Activated naive CD8-positive, alpha-beta T cell treated with anti-CD3 and anti-CD28 coated beads, Interleukin-2, amount 50 U/mL, for 24 hours (primary cell): ENCODE results near the gene TMEM190.
"Not testable (repeated sequence)": the region's sequence is repeated elsewhere in the genome, so short reads cannot be mapped to it uniquely, and the experiment has no call there.

Source experiments
- ATAC-seq: fragments of 150-1000 bp; cut with Tn5 transposase; one replicate; pipeline ENCODE4 v1.10.0; 2021
- DNase-seq: peaks from one replicate; pipeline ENCODE4 v3.0.0; 2021
- H3K27ac Mint-ChIP-seq: one replicate; pipeline ENCODE4 v1.8.0; 2021; ENCODE audit warnings: mild to moderate bottlenecking, mixed read lengths
- H3K27me3 Mint-ChIP-seq: one replicate; pipeline ENCODE4 v1.8.0; 2021; ENCODE audit warnings: mixed read lengths
- H3K36me3 Mint-ChIP-seq: one replicate; pipeline ENCODE4 v1.8.0; 2021; ENCODE audit warnings: low read depth, mixed read lengths
- H3K4me1 Mint-ChIP-seq: one replicate; pipeline ENCODE4 v1.8.0; 2021; ENCODE audit warnings: mixed read lengths
- H3K4me3 Mint-ChIP-seq: one replicate; pipeline ENCODE4 v1.8.0; 2021; ENCODE audit warnings: mild to moderate bottlenecking, moderate library complexity, mixed read lengths
- H3K9me3 Mint-ChIP-seq: one replicate; pipeline ENCODE4 v1.8.0; 2021; ENCODE audit warnings: mixed read lengths

Gene TMEM190

DNA sequence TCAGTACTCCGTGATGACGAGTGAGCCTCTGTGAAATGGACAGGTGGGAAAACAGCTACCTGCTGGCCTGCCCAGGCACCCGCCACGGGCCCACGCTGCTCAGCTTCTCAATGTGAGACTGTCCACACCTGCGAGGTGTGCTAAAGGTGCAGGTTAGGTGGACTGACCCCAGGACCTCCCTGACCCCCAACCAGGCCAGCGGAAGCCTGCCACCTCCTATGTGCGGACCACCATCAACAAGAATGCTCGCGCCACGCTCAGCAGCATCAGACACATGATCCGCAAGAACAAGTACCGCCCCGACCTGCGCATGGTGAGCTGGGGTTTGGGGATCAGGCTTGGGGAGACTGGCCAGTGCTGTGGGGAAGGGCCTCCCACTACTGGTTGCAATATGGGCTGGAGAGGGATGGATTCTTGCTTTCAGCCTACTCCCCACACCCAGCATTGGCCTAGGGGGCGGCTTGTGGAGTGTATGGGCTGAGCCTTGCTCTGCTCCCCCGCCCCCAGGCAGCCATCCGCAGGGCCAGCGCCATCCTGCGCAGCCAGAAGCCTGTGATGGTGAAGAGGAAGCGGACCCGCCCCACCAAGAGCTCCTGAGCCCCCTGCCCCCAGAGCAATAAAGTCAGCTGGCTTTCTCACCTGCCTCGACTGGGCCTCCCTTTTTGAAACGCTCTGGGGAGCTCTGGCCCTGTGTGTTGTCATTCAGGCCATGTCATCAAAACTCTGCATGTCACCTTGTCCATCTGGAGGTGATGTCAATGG is 11.3 kb downstream of the TMEM190 start:
- DNase-seq: no peak
- Mint-ChIP-seq H3K27ac (peak overlapping the region; percentile 99), H3K27me3 (peaks cover 2% of the 10 kb centered on the region), H3K36me3 (peaks cover 48% of the 10 kb centered on the region), H3K4me1 (peaks cover 49% of the 10 kb centered on the region), H3K4me3 (peak overlapping the region; percentile 97), H3K9me3 (no peaks in the 10 kb centered on the region)
- ATAC-seq: no peak

DNA sequence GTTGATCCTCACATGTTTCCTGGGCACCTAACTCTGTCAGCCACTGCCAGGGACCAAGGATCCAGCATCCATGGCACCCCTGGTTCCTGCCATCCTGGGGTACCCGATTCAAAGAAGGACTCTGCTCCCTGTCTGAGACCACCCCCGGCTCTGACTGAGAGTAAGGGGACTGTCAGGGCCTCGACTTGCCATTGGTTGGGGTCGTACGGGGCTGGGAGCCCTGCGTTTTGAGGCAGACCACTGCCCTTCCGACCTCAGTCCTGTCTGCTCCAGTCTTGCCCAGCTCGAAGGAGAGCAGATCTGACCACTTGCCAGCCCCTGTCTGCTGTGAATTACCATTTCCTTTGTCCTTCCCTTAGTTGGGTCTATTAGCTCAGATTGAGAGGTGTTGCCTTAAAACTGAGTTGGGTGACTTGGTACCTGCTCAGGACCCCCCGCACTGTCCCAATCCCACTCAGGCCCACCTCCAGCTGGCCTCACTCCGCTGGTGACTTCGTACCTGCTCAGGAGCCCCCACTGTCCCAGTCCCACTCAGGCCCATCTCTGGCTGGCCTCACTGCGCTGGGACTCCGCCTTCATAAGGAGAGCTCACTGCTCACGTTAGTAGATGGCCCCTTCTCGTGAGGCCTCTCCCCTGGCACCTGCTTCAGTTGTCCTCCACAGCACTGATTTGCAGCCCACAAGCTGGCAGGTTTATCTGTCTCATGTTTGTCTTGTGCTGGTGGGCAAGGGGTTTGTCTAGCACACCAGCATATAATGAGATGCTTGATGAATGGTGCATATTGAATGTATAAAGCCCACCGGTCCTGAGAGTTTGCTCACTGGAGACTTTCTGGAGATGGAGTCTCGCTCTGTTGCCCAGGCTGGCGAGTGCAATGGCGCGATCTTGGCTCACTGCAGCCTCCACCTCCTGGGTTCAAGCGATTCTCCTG is 13.0 kb downstream of the TMEM190 start:
- no peak for DNase-seq
- no peak for ATAC-seq
- H3K4me1 Mint-ChIP-seq: peaks cover 42% of the 10 kb centered on the region
- peaks cover 2% of the 10 kb centered on the region for H3K27me3 Mint-ChIP-seq
- peak overlapping the region; percentile 51 for H3K4me3 Mint-ChIP-seq
- no peaks in the 10 kb centered on the region for H3K9me3 Mint-ChIP-seq
- peak overlapping the region; percentile 99 for H3K27ac Mint-ChIP-seq
- H3K36me3 Mint-ChIP-seq: peaks cover 48% of the 10 kb centered on the region

DNA sequence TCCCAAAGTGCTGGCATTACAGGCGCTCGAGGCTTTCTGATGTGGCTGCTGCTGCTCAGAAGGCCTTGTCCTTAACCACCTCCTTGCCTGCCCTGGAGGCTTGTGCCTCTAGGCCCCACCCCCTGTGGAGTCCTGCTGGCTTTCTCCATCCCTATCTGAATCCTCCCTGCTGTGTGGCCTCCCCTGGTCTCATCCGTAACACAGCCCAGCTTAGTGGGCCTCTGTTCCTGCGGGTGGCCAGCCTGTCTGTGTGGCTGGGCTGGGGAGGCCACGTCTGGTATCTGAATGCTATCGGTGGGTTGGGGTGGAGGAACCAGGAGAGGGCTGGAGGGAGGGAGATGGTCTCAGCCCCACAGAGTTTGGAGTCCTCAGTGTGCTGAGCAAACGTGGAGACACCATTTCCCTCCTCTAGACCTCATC is 13.8 kb downstream of the TMEM190 start:
- peaks cover 48% of the 10 kb centered on the region for H3K36me3 Mint-ChIP-seq
- H3K27me3 Mint-ChIP-seq: peaks cover 2% of the 10 kb centered on the region
- H3K9me3 Mint-ChIP-seq: no peaks in the 10 kb centered on the region
- DNase-seq: no peak
- H3K4me3 Mint-ChIP-seq: peak overlapping the region; percentile 37
- peaks cover 39% of the 10 kb centered on the region for H3K4me1 Mint-ChIP-seq
- peak overlapping the region; percentile 52 for H3K27ac Mint-ChIP-seq
- no peak for ATAC-seq

DNA sequence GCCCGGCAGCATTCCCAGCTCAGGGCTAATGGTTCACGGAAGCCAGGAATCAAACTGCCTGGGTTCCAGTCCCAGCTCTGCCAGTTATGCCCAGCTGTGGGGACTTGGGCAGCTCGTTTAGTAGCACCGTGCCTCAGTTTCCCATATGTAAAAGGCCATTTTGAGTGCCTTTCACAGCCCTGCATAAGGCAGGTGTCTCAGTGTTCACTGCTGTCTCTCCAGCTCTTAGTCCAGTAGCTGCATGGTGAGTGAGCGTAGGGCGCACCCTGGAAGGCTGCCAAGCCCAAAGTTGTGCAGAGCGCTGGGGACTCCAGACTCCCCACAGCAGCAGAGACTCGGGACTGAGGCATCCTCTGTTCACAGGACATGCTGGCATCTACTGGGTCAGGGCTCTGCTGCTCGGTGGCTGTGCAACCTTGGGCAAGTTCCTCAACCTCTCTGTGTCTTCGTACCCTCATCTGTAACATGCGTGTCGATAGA is 14.6 kb downstream of the TMEM190 start:
- Mint-ChIP-seq H3K4me1 (peaks cover 37% of the 10 kb centered on the region), H3K4me3 (no peak overlapping the region), H3K27ac (peak overlapping the region; percentile 2), H3K9me3 (no peaks in the 10 kb centered on the region), H3K36me3 (peaks cover 41% of the 10 kb centered on the region), H3K27me3 (no peaks in the 10 kb centered on the region)
- ATAC-seq (peak; percentile 12), DNase-seq (no peak)

DNA sequence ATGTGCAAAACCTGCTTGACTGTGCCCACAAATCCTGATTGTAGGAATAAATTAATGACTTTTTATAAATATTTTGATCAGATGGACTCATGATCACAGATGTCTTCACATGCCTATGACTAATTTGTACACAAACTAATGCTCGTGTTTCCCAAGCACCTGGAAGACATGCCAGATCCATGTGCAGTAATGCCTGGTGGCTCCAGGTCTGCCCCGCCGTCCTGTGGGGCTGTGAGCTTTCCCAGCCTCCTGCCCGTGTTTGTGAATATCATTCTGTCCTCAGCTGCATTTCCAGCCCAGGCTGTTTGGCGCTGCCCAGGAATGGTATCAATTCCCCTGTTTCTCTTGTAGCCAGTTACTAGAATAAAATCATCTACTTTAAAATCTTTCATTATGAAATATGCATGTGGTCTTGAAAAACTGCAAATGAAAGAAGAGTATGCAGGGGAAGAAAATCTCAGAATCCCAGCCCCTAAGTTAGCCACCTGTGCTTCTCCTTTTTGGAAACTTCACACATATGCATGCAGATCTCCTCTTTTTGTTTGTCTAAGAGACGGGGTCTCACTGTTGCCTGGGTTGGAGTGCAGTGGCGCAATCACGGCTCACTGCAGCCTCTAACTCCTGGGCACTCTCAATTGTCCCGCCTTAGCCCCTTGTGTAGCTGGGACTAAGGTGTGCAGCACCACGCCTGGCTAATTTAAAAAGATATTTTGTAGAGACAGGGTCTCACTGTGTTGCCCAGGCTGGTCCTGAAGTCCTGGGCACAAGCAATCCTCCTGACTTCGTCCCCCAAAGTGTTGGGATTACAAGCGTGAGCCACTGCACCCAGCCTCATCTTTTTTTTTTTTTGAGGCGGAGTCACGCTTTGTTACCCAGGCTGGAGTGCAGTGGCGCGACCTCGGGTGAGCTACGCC is 15.3 kb downstream of the TMEM190 start:
- H3K27me3 Mint-ChIP-seq: no peaks in the 10 kb centered on the region

DNA sequence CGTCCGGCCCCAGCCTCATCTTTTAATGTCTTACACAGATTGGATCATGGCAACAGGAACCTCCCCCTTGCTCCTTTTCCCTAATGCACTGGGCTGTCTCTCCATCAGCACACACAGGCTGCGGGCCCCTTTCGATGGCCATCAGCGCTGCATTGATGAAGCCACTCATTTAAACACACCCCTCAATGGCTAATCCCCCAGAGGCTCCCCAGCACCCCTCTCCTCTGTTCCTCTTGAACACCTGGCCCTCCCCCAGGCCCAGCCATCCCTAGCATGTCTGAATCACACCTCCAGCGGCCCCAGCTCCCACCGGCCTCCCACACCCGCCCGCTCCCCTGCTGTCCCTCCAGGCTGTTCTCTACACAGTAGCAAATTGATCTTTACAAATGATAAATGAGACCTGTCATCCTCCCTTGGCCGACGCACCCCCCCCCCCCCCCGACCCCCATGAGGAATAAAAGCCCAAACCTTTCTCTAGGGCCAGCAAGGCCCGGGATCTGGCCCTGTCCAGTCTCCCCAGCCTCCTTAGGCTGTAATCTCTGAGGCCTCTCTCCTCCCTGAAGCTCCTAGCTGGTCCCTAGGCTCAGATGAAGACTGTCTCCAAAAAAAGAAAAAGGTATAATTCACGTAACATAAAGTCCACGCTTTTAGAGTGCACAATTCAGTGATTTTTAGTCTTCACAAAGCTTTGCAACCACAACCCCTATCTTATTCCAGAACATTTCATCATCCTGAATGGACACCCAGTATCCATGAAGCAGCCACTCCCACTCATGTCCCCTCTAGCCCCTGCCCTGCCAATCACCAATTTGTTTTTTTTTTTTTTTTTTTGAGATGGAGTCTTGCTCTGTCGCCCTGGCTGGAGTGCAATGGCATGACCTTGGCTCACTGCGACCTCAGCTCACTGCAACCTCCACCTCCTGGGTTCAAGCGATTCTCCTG is 16.5 kb downstream of the TMEM190 start:
- Mint-ChIP-seq H3K27me3 (no peaks in the 10 kb centered on the region), H3K4me3 (no peak overlapping the region), H3K36me3 (peaks cover 23% of the 10 kb centered on the region), H3K27ac (no peak overlapping the region), H3K4me1 (peaks cover 22% of the 10 kb centered on the region), H3K9me3 (no peaks in the 10 kb centered on the region)
- DNase-seq (no peak), ATAC-seq (no peak)

More for the DNA sequence above, 15.3 kb downstream of the TMEM190 start:
- Mint-ChIP-seq H3K27ac (peak overlapping the region; percentile 2), H3K4me1 (peaks cover 31% of the 10 kb centered on the region), H3K9me3 (no peaks in the 10 kb centered on the region), H3K4me3 (no peak overlapping the region), H3K36me3 (peaks cover 34% of the 10 kb centered on the region)
- DNase-seq (no peak), ATAC-seq (no peak)

DNA sequence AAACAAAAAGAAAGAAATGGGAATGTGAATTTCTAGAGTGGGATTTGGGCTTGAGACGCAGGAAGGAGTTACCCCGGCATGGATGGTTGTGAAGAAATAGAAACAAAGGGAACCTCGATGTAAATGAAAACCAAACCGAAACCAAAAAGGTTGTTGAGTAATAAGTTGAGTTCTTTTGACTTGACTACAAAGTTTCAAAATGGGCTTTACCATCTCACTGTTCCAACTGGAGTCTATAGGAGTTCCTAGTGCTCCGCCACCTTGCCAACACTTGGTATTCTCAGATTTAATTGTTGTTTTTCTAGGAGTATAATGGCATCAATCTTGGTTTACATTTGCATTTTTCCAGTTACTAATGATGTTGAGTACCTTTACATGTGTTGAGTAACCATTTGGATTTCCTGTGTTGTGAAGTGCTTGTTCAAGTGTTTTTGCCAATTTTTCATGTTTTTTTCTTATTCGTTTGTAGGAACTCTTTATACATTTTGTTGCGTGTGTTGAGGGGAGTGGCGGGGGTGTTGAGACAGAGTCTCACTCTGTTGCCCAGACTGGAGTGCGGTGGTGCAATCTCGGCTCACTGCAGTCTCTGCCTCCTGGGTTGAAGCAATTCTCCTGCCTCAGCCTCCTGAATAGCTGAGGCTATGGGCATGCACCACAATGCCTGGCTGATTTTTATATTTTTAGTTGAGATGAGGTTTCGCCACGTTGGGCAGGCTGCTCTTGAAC is 21.7 kb downstream of the TMEM190 start:
- peaks cover 26% of the 10 kb centered on the region for H3K36me3 Mint-ChIP-seq
- no peak overlapping the region for H3K4me3 Mint-ChIP-seq
- H3K27me3 Mint-ChIP-seq: no peaks in the 10 kb centered on the region
- H3K9me3 Mint-ChIP-seq: no peaks in the 10 kb centered on the region
- no peak for DNase-seq
- H3K27ac Mint-ChIP-seq: peak overlapping the region; percentile 5
- peak; percentile 25 for ATAC-seq
- H3K4me1 Mint-ChIP-seq: peaks cover 18% of the 10 kb centered on the region

DNA sequence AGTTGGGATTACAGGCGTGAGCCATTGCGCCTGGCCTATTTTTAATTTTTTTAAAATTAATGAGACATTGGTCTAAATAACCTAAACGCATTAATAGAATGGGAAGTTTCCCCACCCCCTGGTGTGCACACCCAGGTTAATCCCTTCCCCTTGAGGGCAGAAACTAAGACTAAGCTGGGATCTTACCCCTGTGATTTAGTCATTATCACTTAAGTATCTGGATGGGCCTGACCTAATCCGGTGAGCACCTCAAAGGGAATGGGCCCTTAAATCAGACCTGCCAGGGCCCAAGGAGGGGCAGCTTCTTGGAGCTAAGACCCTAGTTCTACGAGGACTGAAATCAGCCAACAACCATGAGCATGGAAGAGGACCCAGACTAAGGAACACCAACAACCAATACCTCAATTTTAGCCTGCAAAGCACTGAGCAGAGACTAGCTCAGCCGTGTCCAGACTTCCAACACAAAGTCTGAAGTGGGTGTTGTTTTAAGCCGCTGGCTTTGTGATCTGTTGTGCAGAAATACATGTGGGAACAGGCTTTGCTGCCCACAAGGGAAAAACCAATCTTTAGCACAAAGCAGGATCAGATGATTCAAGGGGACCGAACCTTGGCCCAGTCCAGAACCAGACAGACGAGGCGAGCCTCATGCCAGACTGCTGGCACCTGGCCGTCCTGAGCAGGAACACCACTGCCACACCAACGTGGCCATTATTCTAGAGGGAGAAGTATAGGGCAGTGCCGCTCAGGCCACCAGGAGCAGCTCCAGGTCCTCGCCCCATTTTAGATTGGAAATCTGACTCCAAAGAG is 23.9 kb downstream of the TMEM190 start:
- H3K27ac Mint-ChIP-seq: no peak overlapping the region
- H3K27me3 Mint-ChIP-seq: no peaks in the 10 kb centered on the region
- peaks cover 25% of the 10 kb centered on the region for H3K4me1 Mint-ChIP-seq
- H3K4me3 Mint-ChIP-seq: no peak overlapping the region
- no peak for DNase-seq
- ATAC-seq: no peak
- peaks cover 37% of the 10 kb centered on the region for H3K36me3 Mint-ChIP-seq
- H3K9me3 Mint-ChIP-seq: no peaks in the 10 kb centered on the region

DNA sequence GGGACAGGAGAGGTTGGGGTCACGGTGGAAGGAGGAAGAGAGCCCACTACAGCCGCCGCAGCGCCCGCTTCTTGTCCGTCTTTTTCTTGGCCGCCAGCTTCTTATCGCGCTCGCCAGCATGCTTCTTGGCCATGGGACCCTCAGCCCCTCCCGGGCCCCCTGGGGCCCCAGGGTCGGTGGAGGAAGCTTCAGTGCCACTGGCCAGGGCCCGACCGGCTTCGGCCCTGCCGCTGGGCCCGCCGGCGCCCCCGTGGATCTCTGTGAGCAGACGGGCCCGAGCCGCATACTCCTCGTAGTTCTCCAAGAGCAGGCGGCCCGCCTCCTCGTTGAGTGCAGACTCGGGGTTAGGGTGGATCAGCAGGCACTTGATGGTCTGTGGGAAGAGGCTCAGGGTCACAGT is 24.8 kb downstream of the TMEM190 start:
- H3K27ac Mint-ChIP-seq, DNase-seq, ATAC-seq, H3K27me3 Mint-ChIP-seq, H3K9me3 Mint-ChIP-seq, H3K4me3 Mint-ChIP-seq: not testable (repeated sequence)
- Mint-ChIP-seq H3K36me3 (peaks cover 46% of the 10 kb centered on the region), H3K4me1 (peaks cover 34% of the 10 kb centered on the region)

DNA sequence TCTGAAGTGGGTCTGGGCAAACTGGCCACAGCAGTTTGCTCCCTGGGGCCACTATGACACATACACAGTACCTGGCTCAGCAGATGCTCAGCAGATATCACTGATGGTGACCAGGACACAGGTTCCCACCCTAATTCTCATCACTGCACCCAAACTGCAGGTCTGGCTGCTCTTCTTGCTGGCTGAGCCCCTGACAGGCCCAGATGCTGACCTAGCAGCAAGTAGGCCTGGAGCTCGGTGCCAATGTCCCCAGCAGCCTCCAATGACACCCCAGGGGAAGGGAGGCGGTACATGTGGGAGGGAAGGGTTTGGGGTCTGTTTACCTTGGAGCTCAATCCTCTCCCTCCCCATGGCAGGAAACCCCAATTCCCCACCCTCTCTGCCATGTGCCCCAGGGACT is 25.9 kb downstream of the TMEM190 start:
- H3K4me3 Mint-ChIP-seq: no peak overlapping the region
- peaks cover 39% of the 10 kb centered on the region for H3K4me1 Mint-ChIP-seq
- ATAC-seq: no peak
- H3K27me3 Mint-ChIP-seq: no peaks in the 10 kb centered on the region
- peaks cover 51% of the 10 kb centered on the region for H3K36me3 Mint-ChIP-seq
- H3K9me3 Mint-ChIP-seq: no peaks in the 10 kb centered on the region
- no peak for DNase-seq
- no peak overlapping the region for H3K27ac Mint-ChIP-seq

DNA sequence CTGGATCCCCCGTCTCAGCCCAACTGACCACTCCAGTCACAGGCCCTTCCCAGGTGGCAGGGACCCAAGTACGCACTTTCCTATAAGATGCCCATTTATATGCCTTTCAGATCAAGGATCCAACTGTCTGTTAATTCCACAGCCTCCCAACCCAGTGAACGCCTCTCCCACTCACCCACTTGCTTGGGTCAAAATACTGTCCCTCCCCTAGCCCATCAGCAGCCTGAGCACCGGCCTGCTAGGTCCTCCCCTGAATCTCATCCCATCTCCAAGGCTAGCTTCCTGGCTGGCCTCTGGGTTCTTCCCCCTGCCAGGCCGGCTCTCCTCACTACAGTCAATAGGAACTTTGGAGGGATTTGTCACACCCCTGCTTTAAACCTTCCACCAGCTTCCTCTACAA is 29.0 kb downstream of the TMEM190 start:
- Mint-ChIP-seq H3K27ac (peak overlapping the region; percentile 86), H3K4me1 (peaks cover 42% of the 10 kb centered on the region), H3K9me3 (peaks cover 11% of the 10 kb centered on the region), H3K36me3 (peaks cover 52% of the 10 kb centered on the region), H3K4me3 (peak overlapping the region; percentile 92), H3K27me3 (no peaks in the 10 kb centered on the region)
- DNase-seq: no peak
- ATAC-seq: no peak
